GM18498 (cell line): Measurements from ENCODE around the gene FBXW10B.
"Not testable (repeated sequence)": the region's sequence is repeated elsewhere in the genome, so short reads cannot be mapped to it uniquely, and the experiment has no call there.

Experiments used
- ATAC-seq: cut with Tn5 transposase; IDR thresholded peaks from one replicate; pipeline ENCODE4 v1.9.1; 2021; ENCODE audit warnings: mild to moderate bottlenecking, moderate library complexity; ENCODE audit not compliant: unreplicated experiment

FBXW10B gene

DNA sequence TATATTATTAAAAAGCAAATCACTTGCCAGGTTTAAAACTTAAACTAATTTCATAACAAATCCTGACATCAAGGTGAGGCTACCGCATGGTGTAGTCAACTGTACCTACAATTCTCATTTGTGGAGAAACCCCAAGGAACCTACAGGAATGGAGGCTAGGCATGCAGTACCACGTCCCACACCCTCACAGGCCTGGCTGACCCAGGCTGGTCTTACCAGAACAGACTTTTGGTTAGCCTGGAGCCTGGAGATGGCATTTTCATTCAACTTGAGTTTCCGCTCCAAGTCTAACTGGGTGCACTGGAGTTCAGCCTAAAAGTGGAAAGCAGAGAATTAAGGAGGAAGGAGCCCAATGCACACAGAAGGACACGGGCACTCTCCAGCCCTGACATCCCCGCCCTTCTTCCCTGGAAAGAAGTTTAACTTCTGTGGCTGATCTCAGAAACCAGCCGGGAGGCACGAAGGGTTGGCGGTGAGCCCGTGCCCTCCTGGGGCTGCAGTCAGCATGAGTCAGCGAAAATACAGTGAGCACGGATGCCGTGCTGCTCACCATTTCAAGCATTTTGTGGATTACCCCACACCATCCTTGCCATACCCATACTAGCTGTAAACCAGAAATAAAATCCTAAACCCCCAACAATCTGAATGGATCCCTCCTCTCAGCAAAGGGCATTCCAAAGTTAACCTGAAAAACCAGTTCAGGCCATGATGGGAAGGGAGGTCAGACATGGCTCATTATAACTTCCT is 23.2 kb upstream of the FBXW10B start:
- not testable (repeated sequence) for ATAC-seq

GRCh38 chr17:15642014-15642413 is 22.5 kb upstream of the FBXW10B start:
- not testable (repeated sequence) for ATAC-seq

GRCh38 chr17:15630930-15631453 is 11.5 kb upstream of the FBXW10B start:
- ATAC-seq, result not testable (repeated sequence)

GRCh38 chr17:15629991-15630390 is 10.5 kb upstream of the FBXW10B start:
- ATAC-seq, result not testable (repeated sequence)

DNA sequence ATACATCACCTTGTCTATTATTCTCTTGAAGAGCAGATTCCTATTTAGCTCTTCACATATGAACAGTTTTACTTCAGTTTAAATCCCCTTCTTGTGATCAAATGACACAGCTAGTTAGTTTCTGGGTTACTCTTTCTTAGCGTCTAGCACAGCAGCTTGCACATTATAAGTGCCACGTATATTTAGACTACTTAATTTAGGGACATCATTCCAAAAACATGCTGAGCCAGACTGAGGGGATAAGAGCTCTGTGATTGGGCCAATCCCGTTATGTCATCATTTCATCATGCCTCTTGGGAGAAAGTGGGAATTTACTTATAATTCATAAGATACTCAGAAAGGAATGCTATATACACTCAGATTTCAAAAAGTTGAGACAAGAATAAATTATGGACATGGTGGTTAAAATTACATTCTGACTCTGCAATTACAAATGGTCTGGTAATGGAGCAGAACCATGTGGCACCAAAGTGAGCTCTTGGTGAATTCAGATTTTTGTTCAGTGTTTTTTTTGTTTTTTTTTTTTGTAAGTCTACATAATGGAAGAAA is 4.2 kb upstream of the FBXW10B start:
- ATAC-seq, result not testable (repeated sequence)

GRCh38 chr17:15623255-15623654 is 3.8 kb upstream of the FBXW10B start:
- not testable (repeated sequence) for ATAC-seq

DNA sequence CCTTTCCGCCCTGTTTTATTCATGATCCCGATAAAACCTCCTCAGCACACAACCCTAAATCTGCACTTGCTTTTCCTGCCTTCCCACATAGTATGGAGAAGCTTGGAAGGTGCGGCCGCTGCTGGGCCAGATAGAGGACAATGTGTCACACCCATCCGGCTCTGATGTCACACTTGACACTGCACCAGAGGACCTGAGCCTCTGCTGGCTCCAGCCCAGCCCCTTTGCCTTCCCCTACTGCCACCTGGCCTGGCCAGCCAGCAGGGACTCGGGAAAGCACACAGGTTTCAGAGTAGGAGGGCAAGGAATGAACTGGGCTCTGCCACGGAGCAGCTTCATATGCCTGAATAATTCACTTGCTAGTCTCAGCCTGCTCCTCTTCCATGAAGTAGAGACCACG is 2.6 kb upstream of the FBXW10B start:
- not testable (repeated sequence) for ATAC-seq

- ATAC-seq, result not testable (repeated sequence)
These were observed 2.7 kb downstream of the FBXW10B start for GRCh38 chr17:15616828-15617227.

DNA sequence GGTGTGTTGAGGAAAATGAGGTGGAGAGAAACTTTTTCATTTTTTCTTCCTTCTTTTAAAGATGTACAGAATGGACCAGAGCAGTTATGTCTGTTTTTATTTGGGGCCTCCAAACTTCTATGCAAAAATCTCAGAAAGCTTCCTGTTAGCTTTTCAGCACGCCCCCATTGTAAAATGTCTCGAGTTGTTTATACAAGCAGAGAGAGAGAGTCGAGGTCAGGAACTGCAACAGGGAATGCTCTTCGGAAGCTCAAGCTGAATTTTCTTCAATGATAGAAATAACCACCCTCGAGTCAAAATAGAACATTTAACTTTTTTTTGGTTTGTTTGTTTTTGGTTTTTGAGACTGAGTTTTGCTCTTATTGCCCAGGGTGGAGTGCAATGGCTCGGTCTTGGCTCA is 3.7 kb downstream of the FBXW10B start:
- ATAC-seq, result not testable (repeated sequence)

DNA sequence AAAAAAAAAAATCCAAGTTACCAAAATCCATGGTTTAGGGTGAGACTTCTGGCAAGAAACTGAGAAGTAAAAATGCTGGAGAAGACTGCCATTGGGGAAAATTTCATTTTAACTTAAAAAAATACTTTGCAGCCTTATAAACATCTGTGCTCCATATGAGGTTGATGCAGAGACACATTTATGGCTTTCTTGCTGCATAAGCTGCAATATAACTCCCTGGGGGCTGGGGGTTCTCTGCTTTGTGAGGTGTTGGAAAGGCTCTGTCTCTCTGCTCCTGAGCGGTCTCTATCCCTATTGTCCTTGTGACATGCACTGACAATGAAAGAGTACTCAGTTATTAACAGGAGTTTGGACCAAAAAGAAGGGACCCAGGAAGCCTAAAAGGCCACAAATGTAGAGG is 6.4 kb downstream of the FBXW10B start:
- ATAC-seq, result not testable (repeated sequence)

GRCh38 chr17:15592960-15593359 is 26.5 kb downstream of the FBXW10B start:
- ATAC-seq, result not testable (repeated sequence)

DNA sequence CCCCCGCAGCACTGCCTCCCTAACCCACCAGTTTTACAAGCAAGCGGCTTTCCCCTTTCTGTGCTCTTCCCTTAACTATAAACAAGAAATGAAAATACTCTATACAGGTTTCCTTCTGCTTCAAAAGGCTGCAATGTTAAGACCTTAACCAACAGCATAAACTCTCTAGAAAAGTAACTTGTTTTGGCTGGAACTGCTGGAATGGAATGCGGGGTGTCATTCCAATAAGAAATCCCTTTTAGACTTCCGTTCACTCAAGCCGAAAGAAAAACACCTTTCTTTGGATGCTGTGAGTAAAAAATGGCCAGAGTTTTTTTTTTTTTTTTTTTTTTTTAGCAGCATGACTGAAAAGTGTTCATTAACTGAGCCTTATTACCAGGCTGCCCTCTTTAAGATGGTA is 27.5 kb downstream of the FBXW10B start:
- not testable (repeated sequence) for ATAC-seq

GRCh38 chr17:15590844-15591243 is 28.7 kb downstream of the FBXW10B start:
- not testable (repeated sequence) for ATAC-seq

DNA sequence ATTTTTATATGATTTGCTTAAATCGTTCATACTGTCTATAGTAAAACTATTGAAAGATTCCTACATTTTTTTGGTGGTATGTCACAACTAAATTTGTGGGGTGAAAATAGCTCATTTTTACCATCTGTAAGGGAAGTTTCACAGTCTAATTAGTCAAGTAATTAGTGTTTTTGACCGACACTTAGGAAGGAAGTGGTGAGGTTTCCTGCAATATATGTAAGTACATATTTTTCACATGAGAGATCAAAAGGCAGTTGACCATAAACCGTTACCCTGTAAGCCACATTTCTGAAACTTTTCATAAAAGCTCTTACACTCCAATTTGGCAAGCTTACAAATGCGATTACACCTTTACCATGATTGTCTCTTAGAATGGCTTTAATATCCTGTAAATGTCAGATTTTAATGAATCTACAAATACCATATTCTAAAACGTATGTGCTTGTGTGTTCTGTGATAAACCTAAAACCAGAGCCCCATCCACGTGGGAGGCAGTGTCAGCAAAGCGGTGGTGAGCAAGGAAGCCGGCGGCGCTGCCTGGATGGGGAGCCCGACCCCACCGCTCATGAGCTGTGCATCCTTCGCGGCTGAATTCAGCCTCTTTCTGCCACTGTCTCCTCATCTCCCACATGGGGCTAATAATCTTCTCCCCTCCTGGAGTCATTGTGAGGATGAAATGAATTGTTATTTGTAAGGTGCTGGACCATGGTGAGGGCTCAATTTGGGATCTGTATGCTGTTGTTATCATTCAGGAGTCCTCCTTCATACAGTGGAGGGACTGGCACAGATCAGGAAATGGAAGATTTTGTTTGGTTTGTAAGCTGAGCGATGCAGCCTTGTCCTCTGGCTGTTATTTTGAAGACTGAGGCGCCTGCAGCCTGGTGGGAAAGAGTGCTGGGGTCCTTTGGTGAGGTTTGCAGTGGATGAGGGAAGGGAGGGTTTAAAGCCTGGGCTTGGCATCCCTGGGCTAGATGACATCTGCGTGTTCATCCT is 29.7 kb downstream of the FBXW10B start:
- ATAC-seq, result peak; percentile 63

DNA sequence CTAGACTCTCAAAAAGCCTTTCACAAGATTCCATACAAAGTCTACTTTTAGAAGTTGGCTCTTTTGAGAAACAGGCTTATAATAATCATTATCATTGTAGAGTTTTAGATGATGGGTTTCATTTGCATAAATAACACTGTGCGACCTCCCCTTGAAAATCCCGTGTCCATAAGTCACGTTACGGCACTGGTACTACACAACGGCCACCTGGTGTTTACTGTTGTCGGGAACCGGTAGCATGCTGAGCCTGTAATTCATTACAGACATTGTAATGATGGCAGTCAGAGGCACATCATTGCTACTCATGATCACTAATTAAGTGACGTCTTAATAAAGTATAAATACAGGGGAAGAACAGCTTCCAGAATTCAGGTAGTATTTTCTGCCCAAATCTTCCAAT is 31.5 kb downstream of the FBXW10B start:
- ATAC-seq, result not testable (repeated sequence)

DNA sequence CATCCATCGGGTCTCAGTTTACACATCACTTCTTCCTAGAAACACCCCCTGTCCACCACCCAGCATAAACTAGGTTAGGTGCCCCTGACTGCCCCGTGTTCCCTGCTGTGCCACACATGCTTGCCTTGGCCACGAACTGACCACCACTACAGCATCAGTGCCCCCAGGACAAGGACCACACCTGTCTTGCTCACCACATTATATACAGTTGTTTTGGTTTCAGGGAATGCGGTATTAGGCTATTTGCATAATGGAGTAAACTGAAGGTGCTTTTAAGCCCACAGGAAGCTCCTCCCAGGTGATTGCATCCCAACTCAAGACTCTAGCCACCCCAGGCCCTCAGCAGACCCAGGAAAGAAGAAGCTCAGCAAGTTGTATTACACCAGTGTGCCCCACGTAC is 36.2 kb downstream of the FBXW10B start:
- not testable (repeated sequence) for ATAC-seq

- not testable (repeated sequence) for ATAC-seq
These were observed 38.0 kb downstream of the FBXW10B start for GRCh38 chr17:15581462-15581861.

DNA sequence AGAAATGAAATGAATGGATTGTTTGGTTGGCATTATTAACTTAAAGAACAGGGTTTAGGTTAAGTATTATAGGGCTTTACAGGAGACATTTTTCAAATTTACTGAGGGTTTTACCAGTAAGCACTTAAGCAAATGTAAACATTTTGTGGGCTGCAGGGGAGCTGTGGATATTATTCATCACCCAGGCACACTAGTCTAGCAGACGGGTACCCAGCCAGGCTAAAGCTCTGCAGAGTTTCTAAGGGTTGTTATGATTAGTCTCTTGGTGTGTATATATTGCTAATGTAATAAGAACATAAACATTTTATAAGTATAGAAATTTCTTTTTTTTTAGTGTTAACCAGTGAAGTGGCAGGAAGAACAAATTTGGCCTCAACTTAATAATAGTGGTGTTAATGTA is 42.7 kb downstream of the FBXW10B start:
- ATAC-seq, result not testable (repeated sequence)

GRCh38 chr17:15574660-15575059 is 44.8 kb downstream of the FBXW10B start:
- ATAC-seq, result not testable (repeated sequence)

DNA sequence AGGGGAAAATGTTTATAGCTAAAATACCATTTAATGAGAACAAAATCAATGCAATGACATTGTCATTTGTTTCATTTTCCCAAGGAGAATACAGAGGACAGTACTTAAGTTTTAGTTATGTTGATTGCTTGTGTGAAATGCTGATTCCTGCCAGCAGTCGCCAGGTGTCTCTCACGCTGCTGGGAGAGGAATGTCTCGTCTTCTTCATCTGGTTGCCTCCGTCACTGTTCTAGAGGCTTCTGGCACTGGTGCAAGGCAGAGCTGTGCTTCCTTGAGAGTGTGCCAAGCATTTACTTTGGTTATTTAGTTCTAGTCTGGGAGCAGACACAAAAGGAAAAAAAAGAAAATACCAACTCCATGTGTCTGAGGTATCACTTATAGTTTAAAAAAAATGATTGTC is 45.6 kb downstream of the FBXW10B start:
- not testable (repeated sequence) for ATAC-seq
